ENCODE data around the gene DNAJC22.
"Not testable (repeated sequence)": the region's sequence is repeated elsewhere in the genome, so short reads cannot be mapped to it uniquely, and the experiment has no call there.

Gene DNAJC22

GRCh38 chr12:49330631-49331379 is 15.9 kb upstream of the DNAJC22 start:
- DNase-seq (ENCODE audit: extremely low read depth in 1 of 2, low read depth in 1 of 2): no peak

- no peak for DNase-seq (ENCODE audit: extremely low read depth in 1 of 2, low read depth in 1 of 2)
Measured at GRCh38 chr12:49331380-49332222, 15.1 kb upstream of the DNAJC22 start.

GRCh38 chr12:49332441-49332861 is 14.2 kb upstream of the DNAJC22 start:
- no peak for DNase-seq (ENCODE audit: extremely low read depth in 1 of 2, low read depth in 1 of 2)

- DNase-seq (ENCODE audit: extremely low read depth in 1 of 2, low read depth in 1 of 2): no peak
Measured at GRCh38 chr12:49332891-49333371, 13.8 kb upstream of the DNAJC22 start.

DNA sequence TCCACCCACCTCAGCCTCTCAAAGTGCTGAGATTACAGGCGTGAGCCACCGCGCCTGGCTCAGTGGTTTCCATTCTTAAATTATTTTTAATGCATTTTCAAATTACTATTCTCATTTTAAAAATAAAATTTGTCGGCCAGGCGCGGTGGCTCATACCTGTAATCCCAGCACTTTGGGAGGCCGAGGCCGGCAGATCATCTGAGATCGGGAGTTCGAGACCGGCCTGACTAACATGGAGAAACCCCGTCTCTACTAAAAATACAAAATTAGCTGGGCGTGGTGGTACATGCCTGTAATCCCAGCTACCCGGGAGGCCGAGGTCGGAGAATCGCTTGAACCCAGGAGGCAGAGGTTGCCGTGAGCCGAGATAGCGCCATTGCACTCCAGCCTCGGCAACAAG is 12.9 kb upstream of the DNAJC22 start:
- DNase-seq (ENCODE audit: extremely low read depth in 1 of 2, low read depth in 1 of 2): not testable (repeated sequence)

DNA sequence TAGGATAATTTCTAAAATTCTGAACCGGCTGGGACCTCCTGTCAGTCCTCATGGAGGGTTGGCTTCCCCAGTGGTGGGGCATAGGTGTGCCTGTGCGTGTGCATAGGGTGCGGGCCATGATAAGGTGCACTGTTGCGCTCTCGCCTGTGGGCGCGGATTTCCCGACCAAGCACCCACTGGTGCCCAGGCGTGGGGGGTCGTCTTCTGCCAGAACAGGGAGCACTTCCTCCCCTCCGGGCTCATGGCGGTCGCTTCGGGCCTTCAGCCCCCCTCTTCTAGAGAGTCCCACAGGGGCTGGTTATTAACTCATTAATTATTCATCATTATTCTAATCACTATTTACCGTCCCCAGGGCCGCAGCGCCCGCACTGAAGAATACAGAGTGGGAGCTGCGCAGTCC is 12.5 kb upstream of the DNAJC22 start:
- DNase-seq (ENCODE audit: extremely low read depth in 1 of 2, low read depth in 1 of 2): no peak

DNA sequence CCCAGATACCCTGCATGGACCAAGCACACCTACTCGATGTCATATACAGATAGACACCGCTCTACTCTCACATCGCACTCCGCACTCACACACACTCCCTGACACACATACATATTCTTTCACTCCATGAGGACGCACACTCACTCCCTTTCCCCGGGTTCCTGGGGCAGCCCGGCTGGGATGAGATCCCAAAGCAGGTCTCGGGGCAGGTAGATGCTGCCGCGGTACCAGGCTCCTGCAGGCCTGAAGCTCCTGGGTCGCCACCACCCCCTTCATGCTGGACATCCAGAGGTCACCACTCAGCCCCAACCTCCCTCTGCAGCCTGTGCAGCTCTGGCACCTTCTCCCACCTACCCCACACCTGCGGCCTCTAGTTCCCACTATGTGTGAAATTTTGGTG is 12.0 kb upstream of the DNAJC22 start:
- DNase-seq (ENCODE audit: extremely low read depth in 1 of 2, low read depth in 1 of 2): no peak

DNA sequence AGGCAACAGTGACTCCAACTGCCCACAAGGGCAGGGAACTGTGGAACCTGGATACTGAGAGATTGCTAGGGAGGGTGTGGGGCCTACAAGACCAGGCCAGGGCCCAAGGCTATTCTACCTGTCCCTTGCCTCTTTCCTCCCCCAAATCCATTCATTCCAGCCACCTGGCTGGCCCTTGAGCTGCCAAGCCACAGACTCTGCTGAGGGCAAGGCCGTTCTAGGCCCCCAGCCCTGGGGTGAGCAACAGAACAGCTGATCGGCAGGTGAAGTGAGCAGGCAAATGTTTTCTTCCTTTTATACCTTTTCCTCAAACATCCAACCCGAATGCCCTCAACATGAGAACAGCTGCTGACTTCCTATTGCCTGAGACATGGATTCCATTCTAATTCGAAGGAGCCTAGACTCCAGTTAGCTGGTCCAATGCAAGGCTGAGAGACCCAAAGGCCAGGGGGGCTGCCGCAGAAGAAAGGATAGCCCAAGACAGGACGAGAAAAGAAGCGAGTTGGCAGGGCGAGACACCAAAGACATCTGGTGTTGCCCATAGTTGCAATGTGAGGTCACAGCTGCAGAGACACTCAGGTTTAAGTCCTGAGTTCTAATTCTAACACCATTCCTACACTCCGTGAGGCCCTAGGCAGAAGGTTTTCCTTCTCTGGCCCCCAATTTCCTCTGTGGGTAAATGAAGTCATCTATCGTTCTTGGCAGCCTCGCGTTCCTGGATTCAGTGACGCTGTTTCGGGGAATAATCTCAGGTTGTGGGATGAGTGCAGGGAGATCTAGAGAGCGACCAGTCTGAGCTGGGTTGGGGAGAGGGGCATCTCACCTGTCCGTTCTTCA is 11.4 kb upstream of the DNAJC22 start:
- DNase-seq (ENCODE audit: extremely low read depth in 1 of 2, low read depth in 1 of 2): no peak

DNA sequence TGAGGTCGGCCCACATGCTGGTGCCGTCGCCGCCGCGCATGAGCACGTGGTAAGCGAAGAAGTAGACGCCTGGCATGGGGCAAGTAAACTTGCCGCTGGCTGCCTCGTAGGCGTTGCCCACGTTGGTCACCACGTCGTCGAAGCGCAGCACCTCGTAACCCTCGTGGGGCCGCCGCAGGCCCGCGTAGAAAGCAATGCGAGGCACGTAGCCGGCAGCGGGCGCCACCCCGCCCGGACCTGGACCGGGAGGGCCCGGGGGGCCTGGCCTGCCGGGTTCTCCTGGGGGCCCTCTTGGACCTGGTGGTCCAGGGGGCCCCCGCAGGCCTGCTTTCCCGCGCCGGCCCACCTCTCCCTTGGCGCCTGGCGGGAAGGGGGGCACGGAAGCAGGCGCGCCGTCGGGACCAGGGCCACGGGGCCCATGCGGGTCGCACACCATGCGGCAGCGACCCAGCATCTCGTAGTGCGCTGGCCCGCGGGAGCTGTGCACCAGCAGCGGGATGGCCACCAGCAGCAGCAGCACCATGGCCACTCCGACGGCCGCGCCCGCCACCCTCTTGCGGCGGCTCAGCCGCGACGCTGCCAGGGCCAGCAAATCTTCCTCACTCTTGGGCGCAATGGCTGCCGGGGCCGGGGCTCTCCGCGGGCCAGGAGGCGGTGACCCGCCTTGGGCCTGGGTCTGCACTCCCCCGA is 10.6 kb upstream of the DNAJC22 start:
- no peak for DNase-seq (ENCODE audit: extremely low read depth in 1 of 2, low read depth in 1 of 2)

DNA sequence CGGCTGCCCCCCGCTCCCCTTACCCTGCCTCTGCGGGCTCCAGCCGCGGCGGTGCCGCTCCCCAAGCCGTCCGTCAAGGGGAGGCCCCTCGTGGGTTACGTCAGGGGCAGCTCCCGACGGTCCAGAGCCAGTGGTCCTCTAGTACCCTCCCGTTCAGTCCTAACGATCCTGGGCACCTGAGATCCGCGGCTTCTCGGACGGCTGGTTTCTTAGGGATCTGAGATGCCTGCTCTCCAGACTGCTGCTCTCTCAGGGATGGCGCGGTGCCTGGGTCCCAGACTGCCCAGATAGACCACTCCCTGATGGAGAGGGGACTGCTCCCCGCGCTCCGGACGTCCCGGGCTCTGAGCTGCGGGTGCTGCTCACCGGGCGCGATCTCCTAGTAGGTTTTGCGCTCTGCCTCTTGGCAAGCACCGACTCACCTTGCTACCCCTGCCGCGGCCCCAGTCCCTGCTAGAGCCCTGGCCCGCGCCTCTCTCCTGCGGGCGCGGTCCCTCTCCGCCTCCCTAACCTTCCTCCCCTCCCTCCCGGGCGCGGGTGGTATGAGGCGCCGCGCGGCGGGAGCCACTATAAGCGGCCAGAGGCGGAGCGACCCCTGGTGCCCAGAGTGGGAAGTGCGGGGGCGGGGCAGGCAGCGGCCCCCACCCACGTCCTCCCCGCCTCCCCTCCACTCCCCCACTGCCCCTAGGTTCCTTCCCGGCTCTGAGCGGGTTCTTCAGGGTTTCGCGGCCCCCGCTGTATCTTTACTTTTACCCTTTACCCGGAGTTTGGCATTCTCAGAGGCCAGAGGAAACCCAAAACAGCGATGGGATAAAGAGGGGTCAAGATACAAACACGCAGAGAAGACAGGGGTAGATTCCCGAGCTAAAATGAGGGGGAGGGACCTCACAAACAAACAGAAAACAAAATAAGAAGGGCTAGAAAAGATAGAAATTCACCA is 9.8 kb upstream of the DNAJC22 start, which contains the start of gene C1QL4:
Gene C1QL4 (minus strand): TSS at position 544 of the 940 bp plus-strand sequence. CDS start 711 bp downstream, outside the sequence.
- DNase-seq (ENCODE audit: extremely low read depth in 1 of 2, low read depth in 1 of 2): peak; percentile 65 to 75

DNA sequence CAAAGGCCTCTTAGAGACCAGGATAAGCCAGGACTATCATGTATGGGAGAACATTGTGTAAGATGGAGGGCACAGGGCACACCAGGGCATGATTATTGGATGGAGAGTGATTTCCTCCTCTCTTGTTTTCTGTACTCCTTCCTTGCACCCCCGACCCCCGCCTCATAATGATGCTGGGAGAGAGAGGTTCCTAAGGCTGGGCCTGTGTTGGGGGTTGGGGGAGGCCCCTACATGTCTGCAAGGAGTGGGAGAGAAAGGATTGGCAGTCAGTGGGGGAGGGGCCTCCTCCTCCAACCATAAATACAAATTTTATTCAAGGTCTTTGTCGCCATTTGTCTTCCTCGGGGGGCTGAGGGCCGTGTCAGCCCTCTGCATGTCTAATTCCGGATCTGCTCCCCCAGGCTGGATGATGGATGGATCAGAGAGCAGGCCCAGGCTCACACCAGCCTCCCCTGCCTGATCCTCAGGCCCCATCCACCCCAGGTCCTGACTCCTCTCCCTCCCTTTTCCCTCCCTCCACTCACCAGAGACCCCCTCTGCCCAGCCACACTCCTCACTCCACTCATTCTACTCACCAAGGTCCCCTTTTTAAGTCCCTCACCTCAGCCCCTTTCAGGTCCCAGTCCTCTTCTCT is 7.7 kb upstream of the DNAJC22 start:
- DNase-seq (ENCODE audit: extremely low read depth in 1 of 2, low read depth in 1 of 2): no peak

GRCh38 chr12:49339464-49339861 is 7.2 kb upstream of the DNAJC22 start:
- no peak for DNase-seq (ENCODE audit: extremely low read depth in 1 of 2, low read depth in 1 of 2)

DNA sequence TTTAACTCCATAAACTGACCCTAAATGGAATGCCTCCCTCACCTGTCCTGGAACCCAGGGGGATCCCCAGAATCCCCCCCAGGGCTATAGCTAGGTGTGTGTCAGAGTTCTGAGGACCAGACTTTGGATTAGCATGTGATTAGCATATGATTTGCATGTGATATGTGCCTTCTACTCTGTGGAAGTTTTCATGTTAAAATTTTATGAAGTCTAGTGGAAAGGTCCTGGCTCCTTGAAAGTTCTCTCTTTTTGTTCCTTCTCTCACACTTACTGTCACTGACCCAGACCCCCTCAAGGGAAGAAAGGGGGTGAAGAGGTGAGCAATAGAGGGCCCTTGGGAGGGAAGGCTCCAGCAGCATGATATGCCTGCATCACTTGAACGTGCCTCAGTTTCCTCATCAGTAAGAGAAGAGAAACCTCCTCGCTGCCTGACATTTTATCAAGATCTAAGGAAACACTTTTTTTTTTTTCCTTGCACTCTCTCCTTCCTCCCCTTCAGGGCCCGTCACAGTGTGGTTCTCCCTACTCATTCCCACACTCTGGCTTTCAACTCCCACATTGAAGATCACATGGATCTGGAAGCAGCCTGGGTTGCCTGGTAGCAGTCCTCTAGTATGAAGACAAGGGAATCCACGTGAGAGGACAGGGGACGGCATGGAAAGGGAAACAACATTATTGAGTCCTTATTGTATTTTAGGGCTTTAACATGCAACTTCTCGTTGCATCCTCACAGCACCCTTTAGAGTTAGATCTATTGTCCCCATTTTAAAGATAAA is 6.4 kb upstream of the DNAJC22 start:
- no peak for DNase-seq (ENCODE audit: extremely low read depth in 1 of 2, low read depth in 1 of 2)

GRCh38 chr12:49340971-49341776 is 5.5 kb upstream of the DNAJC22 start:
- DNase-seq (ENCODE audit: extremely low read depth in 1 of 2, low read depth in 1 of 2): no peak

DNA sequence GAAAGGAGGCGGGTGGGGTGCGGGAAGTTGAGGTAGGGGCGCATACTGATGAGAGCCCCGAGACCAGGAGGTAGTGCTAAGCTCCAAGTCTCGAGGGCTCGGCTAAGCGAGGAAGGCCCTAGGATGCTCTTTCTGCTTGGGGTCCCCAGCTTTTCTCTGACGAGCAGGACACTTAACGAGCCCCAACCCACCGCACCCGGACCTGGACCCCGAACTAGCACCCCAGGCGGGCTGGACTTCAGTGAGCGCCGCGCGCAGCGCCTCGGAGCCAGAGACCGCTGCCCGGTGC is 5.0 kb upstream of the DNAJC22 start:
- DNase-seq (ENCODE audit: extremely low read depth in 1 of 2, low read depth in 1 of 2): no peak

DNA sequence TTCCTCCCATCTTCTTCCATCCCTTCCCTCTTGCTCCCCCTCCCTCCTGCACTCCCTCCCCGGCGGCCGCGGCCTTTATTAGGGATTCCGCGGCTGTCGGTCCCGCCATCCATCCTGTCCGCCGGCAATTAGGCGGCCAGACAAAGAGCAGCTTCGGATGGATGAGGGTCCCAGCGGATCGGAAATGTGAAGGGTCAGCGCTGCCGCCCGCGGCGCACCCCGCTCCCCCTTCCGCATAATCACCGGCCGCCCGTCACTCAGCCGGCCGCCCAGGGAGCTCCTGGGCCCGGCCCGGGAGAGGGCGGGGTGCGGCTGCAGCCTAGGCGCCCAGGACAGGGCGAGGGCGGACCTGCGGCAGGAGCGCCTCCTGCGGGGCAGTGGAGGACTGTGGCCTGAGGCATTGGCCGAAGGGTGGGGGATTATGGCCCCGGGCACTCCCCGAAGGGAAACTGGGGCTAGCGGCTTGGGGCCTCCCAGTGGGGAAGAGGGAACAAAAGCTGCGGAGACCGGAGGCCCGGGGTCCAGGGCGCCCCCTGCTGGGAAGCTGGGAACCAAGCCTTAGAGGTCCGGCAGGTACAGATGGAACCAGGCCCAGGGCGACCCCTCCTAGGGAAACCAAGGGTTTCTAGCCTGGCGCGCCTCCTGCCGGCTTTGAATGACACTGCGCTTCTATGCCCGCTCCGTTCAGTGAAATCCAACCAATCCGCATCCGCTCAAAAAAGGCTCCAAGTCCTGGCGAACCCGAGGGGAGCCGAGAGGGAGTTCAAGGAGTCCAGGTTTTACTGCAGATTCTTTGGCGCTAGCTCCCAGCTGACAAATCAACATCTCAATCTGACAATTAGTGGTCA is 4.4 kb upstream of the DNAJC22 start:
- peak; percentile 65 to 75 for DNase-seq (ENCODE audit: extremely low read depth in 1 of 2, low read depth in 1 of 2)
